ENCODE data around the gene LRRC27.

Gene LRRC27

GRCh38 chr10:132392811-132393694, 61.1 kb downstream of the LRRC27 start:
- DNase-seq: no peak

DNA sequence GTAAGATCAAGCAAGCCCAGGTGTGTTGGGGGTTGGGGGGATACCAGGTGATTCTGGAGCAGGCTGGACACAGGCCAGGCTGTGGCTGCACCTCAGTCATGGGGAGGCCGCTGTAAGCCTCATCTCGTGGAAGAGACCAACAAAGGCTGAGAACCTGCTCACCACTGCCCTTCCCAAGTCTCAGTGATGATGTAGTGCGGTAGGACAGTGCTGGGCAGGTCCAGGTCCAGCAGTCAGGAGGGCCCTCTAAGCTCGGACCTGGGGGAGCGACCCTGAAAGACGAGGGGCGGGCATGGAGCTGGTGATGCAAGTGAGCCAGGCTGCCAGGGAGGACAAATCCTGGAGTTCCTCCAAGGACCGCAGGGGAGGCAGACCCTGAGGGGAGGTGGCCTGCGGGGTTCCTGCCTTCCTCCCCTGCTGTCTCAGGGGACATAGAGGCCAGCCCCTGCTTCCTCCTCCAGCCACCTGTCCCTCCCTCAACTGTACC, 61.7 kb downstream of the LRRC27 start:
- DNase-seq: no peak

GRCh38 chr10:132394201-132394811, 62.3 kb downstream of the LRRC27 start:
- DNase-seq: no peak

DNA sequence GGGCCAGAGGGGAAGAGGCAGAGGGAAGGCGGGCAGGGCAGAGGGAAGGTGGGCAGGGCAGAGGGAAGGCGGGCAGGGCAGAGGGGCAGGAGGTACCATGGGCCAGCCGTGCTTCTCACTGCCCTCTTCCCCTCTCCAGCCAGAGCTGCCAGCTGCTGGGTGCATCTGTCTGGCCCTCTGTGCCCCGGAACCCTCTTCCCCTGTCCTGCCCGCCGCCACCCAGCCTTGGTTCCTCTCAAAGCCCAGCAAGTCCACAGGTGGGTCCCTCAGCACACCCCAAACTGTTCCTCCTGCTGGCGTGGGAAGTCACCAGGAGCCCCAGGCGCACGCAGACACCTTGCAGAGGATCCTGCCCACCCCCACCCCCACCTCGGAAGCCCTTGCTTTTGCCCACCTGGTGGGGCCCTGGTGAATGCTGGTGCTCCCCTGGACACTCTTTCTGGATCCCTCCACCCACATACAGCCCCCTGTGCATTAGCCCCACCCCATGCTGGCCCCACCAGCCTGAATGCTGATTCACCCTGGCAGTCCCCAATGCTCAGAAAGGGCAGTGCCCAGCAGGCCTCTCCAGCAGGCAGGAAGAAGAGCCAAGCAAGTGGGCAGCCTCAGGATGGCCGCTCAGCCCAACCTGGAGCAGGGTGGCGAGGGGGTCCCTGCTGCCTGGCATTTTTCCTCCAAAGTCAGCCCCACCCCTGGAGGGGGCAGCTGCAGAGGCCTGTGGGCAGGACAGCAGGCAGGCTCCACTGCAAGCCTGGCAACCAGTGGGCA, 63.1 kb downstream of the LRRC27 start:
- no peak for DNase-seq

DNA sequence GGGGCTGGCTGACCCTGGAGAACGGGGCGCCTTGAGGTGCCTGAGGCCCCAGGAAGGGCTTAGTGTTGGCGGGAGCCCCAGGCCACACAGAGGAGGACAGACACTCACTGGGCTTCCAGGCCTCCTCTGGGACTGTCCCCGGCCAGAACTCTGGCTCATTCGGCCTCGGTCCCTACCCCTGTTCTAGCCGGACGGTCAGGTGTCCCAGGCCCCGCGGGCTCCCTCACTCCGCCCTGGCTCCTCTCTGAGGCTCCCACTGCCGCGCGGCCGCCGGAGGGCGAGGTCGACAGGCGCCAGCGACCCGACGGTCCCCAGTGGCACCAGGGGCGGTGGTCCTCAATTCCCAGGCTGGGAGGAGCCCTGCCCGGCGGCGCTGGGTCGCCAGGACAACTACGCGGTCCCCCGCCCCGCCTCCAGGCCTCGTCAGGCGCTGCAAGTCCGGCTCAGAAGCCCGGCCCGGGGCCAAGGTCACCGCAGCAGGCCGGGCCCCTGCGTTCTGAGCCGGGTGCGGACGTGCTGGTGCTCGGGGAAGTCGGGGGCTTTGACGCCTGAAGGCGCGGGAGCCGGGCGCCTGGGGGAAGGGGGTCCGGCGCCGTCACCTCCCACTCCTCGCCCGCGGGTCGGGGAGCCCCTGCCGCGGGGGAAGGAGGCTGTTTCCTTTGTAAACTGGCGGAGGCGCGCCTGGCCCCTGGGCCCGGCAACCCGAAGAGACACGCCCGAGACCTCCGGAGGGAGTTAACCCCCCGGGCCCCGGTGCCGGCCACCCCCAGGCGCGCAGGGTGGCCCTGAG, 63.9 kb downstream of the LRRC27 start:
- no peak for DNase-seq

DNA sequence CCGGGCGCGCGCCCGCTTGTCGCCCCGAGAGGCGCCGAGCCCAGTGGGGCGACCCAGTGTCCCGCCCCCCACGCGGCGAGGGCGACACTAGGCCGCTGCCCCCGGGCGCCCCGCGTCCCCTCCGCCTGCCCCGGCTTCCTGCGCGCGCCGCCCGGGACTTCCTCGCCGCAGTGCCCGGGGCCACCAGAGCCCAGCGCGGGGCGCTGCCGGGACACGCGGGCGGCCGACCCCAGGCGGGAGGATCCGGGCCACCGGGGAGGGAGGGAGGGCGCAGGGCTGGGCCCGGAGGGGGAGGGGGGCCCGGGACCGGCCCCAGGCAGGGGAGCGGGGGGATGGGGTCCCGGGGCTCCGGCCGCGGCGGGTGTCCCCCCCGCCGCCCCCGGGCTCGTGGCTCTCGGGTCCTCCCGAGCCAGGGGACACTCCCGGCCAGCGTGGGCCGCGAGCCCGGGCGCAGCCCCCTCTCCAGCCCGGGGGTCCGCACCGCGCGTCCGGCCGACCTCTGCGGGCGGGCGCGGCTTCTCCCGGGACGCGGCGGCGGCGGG, 64.6 kb downstream of the LRRC27 start:
- peak; percentile 62 for DNase-seq

DNA sequence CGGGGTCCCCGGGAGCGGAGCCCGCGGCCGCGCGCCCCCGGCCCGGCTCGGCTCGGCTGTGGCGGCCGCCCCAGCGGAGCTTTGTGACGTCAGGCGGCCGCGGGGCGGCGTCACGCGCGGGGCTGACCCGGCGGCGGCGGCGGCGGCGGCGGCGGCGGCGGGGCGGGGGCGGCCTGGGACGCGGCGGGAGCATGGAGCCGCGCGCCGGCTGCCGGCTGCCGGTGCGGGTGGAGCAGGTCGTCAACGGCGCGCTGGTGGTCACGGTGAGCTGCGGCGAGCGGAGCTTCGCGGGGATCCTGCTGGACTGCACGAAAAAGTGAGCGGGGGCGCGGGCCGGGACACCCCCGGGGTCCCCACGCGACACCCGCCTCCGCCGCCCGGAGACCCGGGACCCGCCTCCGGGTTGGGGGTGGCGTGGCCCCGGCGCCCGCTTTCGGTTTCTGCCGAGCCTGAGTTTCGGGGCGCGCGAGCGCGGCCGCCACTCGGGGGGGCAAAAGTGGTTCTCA, 65.1 kb downstream of the LRRC27 start, which contains the start of gene PWWP2B:
PWWP2B (plus strand) TSS at position 165 of the 506 bp plus-strand sequence; CDS start at position 192, 27 bp downstream.
- peak; percentile 58 for DNase-seq

- DNase-seq: no peak
These were observed 65.9 kb downstream of the LRRC27 start for GRCh38 chr10:132397671-132398565.

- DNase-seq: no peak
These were observed 66.6 kb downstream of the LRRC27 start for GRCh38 chr10:132398566-132398991.

- DNase-seq: no peak
These were observed 67.4 kb downstream of the LRRC27 start for GRCh38 chr10:132399117-132400035.

DNA sequence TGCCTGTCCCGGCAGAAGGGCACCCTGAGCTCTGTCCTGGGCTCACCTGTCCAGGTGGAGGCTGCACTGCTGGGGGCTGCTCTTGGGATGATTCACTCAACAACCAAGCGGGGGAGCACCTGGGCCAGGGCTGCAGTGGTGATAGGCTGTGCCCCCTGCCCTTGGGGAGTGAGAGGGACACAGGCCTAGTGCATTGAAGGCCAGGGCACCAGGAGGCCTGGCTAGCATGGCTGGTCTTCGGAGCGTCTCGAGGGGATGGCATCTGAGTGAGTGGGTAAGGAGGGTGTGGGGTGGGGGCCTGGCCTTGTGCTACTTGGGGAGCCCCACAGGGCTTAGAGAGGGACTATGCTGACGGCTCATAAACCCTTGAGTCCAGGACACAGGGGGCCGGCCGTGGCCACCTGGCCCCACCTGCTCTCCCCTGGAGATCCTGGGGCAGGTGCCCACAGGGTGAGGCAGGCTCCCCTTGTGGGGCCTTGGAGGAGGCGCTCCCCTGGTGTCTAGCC, 68.1 kb downstream of the LRRC27 start:
- no peak for DNase-seq

DNA sequence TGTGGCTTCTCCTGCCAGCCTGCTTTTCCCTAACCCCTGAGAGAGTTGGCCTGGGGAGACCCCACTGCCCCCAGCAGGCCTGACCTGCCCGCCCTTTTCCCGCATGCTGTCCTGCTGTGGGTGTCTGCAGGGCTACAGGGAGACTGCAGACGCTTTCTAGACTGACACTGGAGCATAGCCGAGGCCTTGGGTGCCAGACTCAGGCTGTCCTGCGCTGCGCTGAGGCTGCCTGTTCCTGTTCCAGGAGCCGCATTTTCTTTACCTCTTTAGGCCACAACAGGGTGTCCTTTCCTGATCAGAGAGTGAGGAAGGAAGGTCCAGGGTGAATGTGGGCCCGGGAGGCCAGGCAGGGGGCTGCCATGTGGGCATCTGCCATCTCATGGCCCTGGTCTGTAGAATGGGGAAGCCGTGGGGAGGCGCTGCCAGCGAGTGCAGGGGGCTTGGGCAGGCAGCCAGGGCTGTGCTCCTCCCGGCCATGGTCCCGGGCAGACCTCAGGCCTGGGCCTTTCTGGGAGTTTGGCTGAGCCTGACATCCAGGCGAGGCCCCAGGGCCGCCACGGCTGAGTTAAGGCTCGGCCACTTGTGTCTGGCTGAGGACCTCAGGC, 68.7 kb downstream of the LRRC27 start:
- no peak for DNase-seq

GRCh38 chr10:132401401-132402118, 69.6 kb downstream of the LRRC27 start:
- no peak for DNase-seq

GRCh38 chr10:132402781-132403241, 70.8 kb downstream of the LRRC27 start:
- no peak for DNase-seq

DNA sequence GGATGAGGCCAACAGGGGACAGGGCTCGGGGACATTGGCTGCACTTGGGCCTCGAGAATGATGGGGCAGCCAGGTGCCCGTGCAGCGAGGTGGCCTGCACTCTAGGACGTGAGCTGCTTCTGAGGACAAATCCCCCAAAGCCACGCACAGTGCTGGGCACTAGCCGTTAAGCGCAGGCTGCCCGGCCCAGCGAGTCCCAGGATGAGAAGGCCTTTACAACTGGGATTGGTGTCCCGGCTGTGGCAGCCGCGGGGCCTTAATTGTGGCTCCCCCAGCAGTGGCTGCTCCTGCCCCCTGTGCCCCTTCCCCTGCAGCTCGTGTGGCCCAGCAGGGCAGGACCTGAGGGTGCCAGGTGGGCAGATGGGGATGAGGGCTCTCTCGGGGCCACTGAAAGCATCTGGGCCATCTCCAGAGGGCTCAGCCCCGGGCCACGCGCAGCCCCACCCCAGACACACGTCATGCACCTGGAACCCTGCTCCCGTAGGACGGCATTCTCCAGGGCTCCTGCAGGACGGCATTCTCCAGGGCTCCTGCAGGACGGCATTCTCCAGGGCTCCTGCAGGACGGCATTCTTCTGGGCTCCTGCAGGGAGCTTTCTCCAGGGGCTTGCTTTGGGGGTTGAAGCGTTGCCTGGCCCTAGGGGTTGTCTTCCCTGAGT, 71.6 kb downstream of the LRRC27 start:
- DNase-seq: no peak

GRCh38 chr10:132404169-132404880, 72.3 kb downstream of the LRRC27 start:
- no peak for DNase-seq

- no peak for DNase-seq
These were observed 73.0 kb downstream of the LRRC27 start for GRCh38 chr10:132404911-132405462.
